Limb (tissue), 2 donors: ENCODE data around the gene NKIRAS2.

Experiments used
- DNase-seq, 2 donors: peaks; one replicate each; pipeline ENCODE4 v3.0.0-alpha.2; 2016; ENCODE audit errors: extremely low spot score in 2 of 2

NKIRAS2 gene

GRCh38 chr17:42026857-42027589 is 7.1 kb downstream of the NKIRAS2 start:
- DNase-seq = no peak

GRCh38 chr17:42027590-42027889 is 7.7 kb downstream of the NKIRAS2 start:
- no peak for DNase-seq

- DNase-seq = no peak
Measured at GRCh38 chr17:42027961-42028790, 8.3 kb downstream of the NKIRAS2 start.

- DNase-seq = no peak
Measured at GRCh38 chr17:42028791-42029127, 8.9 kb downstream of the NKIRAS2 start.

- DNase-seq = no peak
Measured at GRCh38 chr17:42031584-42031983, 11.7 kb downstream of the NKIRAS2 start.

- no peak for DNase-seq
Measured at GRCh38 chr17:42034059-42034458, 14.2 kb downstream of the NKIRAS2 start.

- DNase-seq = no peak
Measured at GRCh38 chr17:42038221-42038973, 18.5 kb downstream of the NKIRAS2 start.

- DNase-seq = no peak
Measured at GRCh38 chr17:42039794-42040763, 20.2 kb downstream of the NKIRAS2 start.

- DNase-seq = no peak
Measured at GRCh38 chr17:42040818-42041217, 20.9 kb downstream of the NKIRAS2 start.

- DNase-seq = no peak
Measured at GRCh38 chr17:42041619-42042018, 21.7 kb downstream of the NKIRAS2 start.

- DNase-seq = no peak
Measured at GRCh38 chr17:42042598-42043319, 22.9 kb downstream of the NKIRAS2 start.

GRCh38 chr17:42045719-42046118 is 25.8 kb downstream of the NKIRAS2 start:
- DNase-seq = no peak

GRCh38 chr17:42047343-42047742 is 27.5 kb downstream of the NKIRAS2 start:
- no peak for DNase-seq

- DNase-seq = no peak
Measured at GRCh38 chr17:42049834-42050392, 30.0 kb downstream of the NKIRAS2 start.

- peak; percentile 54 to 80 for DNase-seq
Measured at GRCh38 chr17:42050393-42051012, 30.6 kb downstream of the NKIRAS2 start, which contains the start of gene C17orf113. Gene C17orf113 (minus strand): TSS chr17:42050601. CDS start chr17:42043376, 7,225 bp downstream.

GRCh38 chr17:42051013-42051400 is 31.1 kb downstream of the NKIRAS2 start:
- DNase-seq = no peak

GRCh38 chr17:42051645-42052044 is 31.8 kb downstream of the NKIRAS2 start:
- DNase-seq = no peak

- DNase-seq = no peak
Measured at GRCh38 chr17:42052346-42052877, 32.5 kb downstream of the NKIRAS2 start.

GRCh38 chr17:42053731-42054500 is 34.0 kb downstream of the NKIRAS2 start:
- no peak for DNase-seq
